ENCODE data around the gene CNTNAP5.

CNTNAP5 gene

GRCh38 chr2:124580263-124580662 lies 555.2 kb downstream of the CNTNAP5 start:
- H3K79me2 ChIP-seq (ENCODE audit: low read length) = no peaks in the 10 kb centered on the region
- no peaks in the 10 kb centered on the region for H4K20me1 ChIP-seq (ENCODE audit: insufficient read depth, low read length)
- H3K27me3 ChIP-seq (replicated peaks; ENCODE audit: insufficient read depth, low read length) = no peaks in the 10 kb centered on the region
- DNase-seq = peak; percentile 20
- no peaks in the 10 kb centered on the region for H3K9me3 ChIP-seq (replicated peaks; ENCODE audit: insufficient read depth, low read length)
- H3K27ac ChIP-seq (ENCODE audit: low read length) = no peak overlapping the region
- no peaks in the 10 kb centered on the region for H3K9me2 ChIP-seq (replicated peaks; ENCODE audit: insufficient read depth, low read length)
- no peak overlapping the region for H3K9ac ChIP-seq (ENCODE audit: low read length)
- no peaks in the 10 kb centered on the region for H3K4me1 ChIP-seq (ENCODE audit: low read length)
- H3F3A ChIP-seq (ENCODE audit: insufficient read depth, low read length) = no peaks in the 10 kb centered on the region
- no peak overlapping the region for H3K4me2 ChIP-seq (ENCODE audit: low read depth, low read length)
- no peaks in the 10 kb centered on the region for H3K36me3 ChIP-seq (replicated peaks; ENCODE audit: insufficient read depth, low read length)
- no peak overlapping the region for H2AFZ ChIP-seq (ENCODE audit: low read length)
- H3K4me3 ChIP-seq (ENCODE audit: low read length) = no peak overlapping the region
- TF ChIP-seq CTCF (IDR thresholded peaks at IDR 0.05; ENCODE audit: low read length) = no peak
- TF ChIP-seq EZH2 (optimal IDR thresholded peaks at IDR 0.05; ENCODE audit: low read depth, low read length) = no peak
- no peak for TF ChIP-seq EZH2phosphoT487 (IDR thresholded peaks at IDR 0.05; ENCODE audit: low read length)

GRCh38 chr2:124582387-124582786 lies 557.3 kb downstream of the CNTNAP5 start:
- no peak overlapping the region for H3K27ac ChIP-seq (ENCODE audit: low read length)
- no peak overlapping the region for H3K4me2 ChIP-seq (ENCODE audit: low read depth, low read length)
- H3K36me3 ChIP-seq (replicated peaks; ENCODE audit: insufficient read depth, low read length) = no peaks in the 10 kb centered on the region
- H3K79me2 ChIP-seq (ENCODE audit: low read length) = no peaks in the 10 kb centered on the region
- no peak overlapping the region for H3K9ac ChIP-seq (ENCODE audit: low read length)
- no peaks in the 10 kb centered on the region for H4K20me1 ChIP-seq (ENCODE audit: insufficient read depth, low read length)
- H3K9me3 ChIP-seq (replicated peaks; ENCODE audit: insufficient read depth, low read length) = no peaks in the 10 kb centered on the region
- DNase-seq = no peak
- H2AFZ ChIP-seq (ENCODE audit: low read length) = no peak overlapping the region
- H3K4me3 ChIP-seq (ENCODE audit: low read length) = no peak overlapping the region
- TF ChIP-seq EZH2 (optimal IDR thresholded peaks at IDR 0.05; ENCODE audit: low read depth, low read length) (no peak), EZH2phosphoT487 (IDR thresholded peaks at IDR 0.05; ENCODE audit: low read length) (no peak), CTCF (IDR thresholded peaks at IDR 0.05; ENCODE audit: low read length) (no peak)
- no peaks in the 10 kb centered on the region for H3K4me1 ChIP-seq (ENCODE audit: low read length)
- no peaks in the 10 kb centered on the region for H3K9me2 ChIP-seq (replicated peaks; ENCODE audit: insufficient read depth, low read length)
- no peaks in the 10 kb centered on the region for H3K27me3 ChIP-seq (replicated peaks; ENCODE audit: insufficient read depth, low read length)
- no peaks in the 10 kb centered on the region for H3F3A ChIP-seq (ENCODE audit: insufficient read depth, low read length)

GRCh38 chr2:124584615-124585014 lies 559.5 kb downstream of the CNTNAP5 start:
- no peak for DNase-seq
- Histone ChIP-seq H3K4me2 (ENCODE audit: low read depth, low read length) (no peak overlapping the region), H3K4me1 (ENCODE audit: low read length) (no peaks in the 10 kb centered on the region), H3K27ac (ENCODE audit: low read length) (no peak overlapping the region), H3K36me3 (replicated peaks; ENCODE audit: insufficient read depth, low read length) (no peaks in the 10 kb centered on the region), H3F3A (ENCODE audit: insufficient read depth, low read length) (no peaks in the 10 kb centered on the region), H3K9ac (ENCODE audit: low read length) (no peak overlapping the region), H3K9me2 (replicated peaks; ENCODE audit: insufficient read depth, low read length) (no peaks in the 10 kb centered on the region), H3K27me3 (replicated peaks; ENCODE audit: insufficient read depth, low read length) (no peaks in the 10 kb centered on the region), H2AFZ (ENCODE audit: low read length) (no peak overlapping the region), H3K4me3 (ENCODE audit: low read length) (no peak overlapping the region), H4K20me1 (ENCODE audit: insufficient read depth, low read length) (no peaks in the 10 kb centered on the region), H3K9me3 (replicated peaks; ENCODE audit: insufficient read depth, low read length) (no peaks in the 10 kb centered on the region), H3K79me2 (ENCODE audit: low read length) (no peaks in the 10 kb centered on the region)
- no peak for TF ChIP-seq EZH2phosphoT487 (IDR thresholded peaks at IDR 0.05; ENCODE audit: low read length)
- no peak for TF ChIP-seq CTCF (IDR thresholded peaks at IDR 0.05; ENCODE audit: low read length)
- no peak for TF ChIP-seq EZH2 (optimal IDR thresholded peaks at IDR 0.05; ENCODE audit: low read depth, low read length)

All from MM.1S (cell line).